A204.1 (cell line): ENCODE measurements around the gene GNG8.
"Not testable (repeated sequence)": the region's sequence is repeated elsewhere in the genome, so short reads cannot be mapped to it uniquely, and the experiment has no call there.

Experiments used
- FAIRE-seq: peaks from 2 replicates; lab custom pipeline; 2012; peaks lifted over from hg19 to GRCh38; lab: Jason Lieb, UNC

The GNG8 gene

DNA sequence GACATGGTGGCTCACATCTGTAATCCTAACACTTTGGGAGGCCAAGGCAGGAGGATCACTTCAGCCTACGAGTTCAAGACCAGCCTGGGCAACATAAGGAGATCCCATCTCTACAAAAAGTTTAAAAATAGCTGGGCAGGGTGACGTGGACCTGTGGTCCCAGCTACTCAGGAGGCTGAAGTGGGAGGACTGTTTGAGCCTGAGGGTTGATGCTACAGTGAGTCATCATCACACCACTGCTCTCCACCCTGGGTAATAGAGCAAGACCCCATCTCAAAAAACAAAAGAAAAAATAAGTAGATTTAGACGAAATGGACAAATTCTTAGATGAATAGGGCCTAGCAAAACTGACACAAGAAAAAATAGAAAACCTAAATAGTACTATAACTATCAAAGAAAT is 10.4 kb upstream of the GNG8 start:
- FAIRE-seq, result no peak

DNA sequence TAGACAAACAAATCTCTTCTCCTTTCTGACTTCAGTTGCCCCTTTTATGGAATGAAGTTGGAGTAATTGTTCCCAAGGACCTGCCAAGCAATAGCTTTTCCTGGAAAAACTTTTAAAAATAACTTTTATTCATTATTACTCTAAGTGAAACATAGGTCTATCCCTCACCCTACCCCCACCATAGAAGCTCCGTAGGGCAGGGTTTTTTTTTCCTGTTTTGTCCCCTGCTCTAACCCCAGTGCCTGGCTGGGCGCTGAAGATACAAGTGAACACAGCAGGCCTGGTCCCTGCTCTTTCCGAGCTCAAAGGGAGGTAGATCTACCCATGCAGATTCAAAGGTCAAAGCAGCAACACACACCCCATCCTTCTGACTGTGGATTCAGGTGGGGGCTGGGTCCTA is 8.7 kb upstream of the GNG8 start:
- FAIRE-seq, result no peak

DNA sequence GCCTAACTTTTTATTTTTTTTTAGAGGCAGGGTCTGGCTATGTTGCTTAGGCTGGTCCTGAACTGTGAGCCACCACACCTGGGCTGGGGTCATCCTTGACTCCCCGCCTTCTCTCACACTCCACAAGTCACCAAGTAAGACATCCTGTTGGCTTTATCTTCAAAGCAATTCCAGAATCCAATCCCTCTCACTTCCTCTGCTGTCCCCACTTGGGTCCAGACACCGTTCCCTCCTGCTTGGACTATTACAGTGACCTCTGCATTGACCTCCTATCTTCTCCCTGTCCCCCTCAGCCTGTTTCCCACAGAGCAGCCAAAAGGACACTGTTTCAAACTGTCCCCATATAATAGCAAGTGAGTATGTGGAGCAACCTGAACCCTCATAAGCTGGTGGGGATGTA is 4.7 kb upstream of the GNG8 start:
- FAIRE-seq, result no peak

DNA sequence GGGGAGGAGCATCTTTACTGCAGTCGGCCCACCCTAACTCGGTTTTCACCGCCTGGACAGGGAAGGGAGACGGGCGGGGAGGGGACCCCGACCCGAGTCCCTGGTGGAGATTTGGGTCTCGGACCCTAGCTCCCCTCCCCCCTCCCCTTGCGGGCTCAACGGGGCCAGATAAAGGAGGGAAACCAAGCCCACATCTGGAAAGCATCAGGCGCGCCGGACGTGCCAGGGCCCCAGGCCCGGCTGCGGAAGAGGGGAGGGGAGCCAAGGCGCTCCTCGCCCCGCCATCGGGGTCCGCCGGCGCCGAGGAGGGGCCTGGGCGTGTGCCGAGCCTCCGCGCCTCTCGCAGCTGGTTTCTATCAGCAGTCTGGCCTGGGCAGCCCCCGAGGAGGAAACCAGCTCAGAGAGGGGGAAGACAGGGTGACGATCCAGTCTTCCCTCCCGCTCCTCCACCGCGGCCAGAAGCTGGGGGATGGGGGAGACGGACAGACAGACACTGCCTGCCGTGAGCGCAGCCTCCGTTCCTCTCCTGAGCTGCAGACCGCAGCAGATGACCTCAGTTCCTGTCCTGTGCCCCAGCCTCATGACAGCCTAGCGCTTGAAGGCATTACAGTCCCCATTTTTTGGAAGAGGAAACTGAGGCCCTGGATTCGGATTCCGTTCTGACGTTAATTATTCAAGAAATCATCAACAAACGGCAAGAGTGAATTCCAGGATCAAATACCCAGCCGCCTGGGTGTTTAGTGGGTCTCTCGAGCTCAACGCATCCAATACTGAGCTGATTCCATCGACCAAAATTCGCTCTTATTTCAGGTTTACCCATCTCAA is 3.6 kb upstream of the GNG8 start:
- no peak for FAIRE-seq

GRCh38 chr19:46637224-46637623 is 1.2 kb upstream of the GNG8 start:
- FAIRE-seq, result no peak

- no peak for FAIRE-seq
Measured at GRCh38 chr19:46634656-46635218, 1.3 kb downstream of the GNG8 start.

- FAIRE-seq, result no peak
Measured at GRCh38 chr19:46634045-46634655, 1.9 kb downstream of the GNG8 start.

GRCh38 chr19:46633130-46633529 is 2.9 kb downstream of the GNG8 start:
- FAIRE-seq, result no peak

DNA sequence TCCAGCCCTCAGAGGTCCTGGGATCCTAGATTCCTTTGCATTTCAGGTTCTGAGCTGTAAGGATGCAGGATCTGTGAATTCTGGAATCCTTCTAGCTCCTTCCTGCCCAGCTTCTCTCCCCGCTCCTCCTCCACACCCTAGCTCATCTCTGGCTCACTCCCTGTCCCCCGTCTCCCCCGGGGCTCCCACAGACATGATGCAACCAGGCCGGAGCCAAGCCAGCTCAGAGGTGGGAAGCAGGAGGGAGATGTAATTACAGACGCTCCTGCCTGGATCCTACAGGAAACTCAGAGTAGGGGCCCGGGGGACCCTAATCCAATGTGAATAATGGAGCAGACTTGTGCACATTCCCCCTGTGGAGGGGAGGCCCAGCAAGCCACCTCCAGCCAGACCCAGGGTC is 4.5 kb downstream of the GNG8 start:
- no peak for FAIRE-seq

- no peak for FAIRE-seq
Measured at GRCh38 chr19:46630586-46631205, 5.3 kb downstream of the GNG8 start.

- FAIRE-seq, result no peak
Measured at GRCh38 chr19:46629546-46630025, 6.4 kb downstream of the GNG8 start.

GRCh38 chr19:46628970-46629369 is 7.0 kb downstream of the GNG8 start:
- FAIRE-seq, result not testable (repeated sequence)

GRCh38 chr19:46626446-46626845 is 9.6 kb downstream of the GNG8 start:
- no peak for FAIRE-seq

GRCh38 chr19:46625731-46626130 is 10.3 kb downstream of the GNG8 start:
- FAIRE-seq, result no peak

- FAIRE-seq, result no peak
Measured at GRCh38 chr19:46624958-46625661, 10.9 kb downstream of the GNG8 start, which contains the start of gene PTGIR. Gene PTGIR, minus strand, starts transcription at chr19:46625089. Its CDS starts 864 bp downstream, at chr19:46624225.

- no peak for FAIRE-seq
Measured at GRCh38 chr19:46623915-46624502, 12.0 kb downstream of the GNG8 start.

- FAIRE-seq, result no peak
Measured at GRCh38 chr19:46622118-46622446, 13.9 kb downstream of the GNG8 start.

DNA sequence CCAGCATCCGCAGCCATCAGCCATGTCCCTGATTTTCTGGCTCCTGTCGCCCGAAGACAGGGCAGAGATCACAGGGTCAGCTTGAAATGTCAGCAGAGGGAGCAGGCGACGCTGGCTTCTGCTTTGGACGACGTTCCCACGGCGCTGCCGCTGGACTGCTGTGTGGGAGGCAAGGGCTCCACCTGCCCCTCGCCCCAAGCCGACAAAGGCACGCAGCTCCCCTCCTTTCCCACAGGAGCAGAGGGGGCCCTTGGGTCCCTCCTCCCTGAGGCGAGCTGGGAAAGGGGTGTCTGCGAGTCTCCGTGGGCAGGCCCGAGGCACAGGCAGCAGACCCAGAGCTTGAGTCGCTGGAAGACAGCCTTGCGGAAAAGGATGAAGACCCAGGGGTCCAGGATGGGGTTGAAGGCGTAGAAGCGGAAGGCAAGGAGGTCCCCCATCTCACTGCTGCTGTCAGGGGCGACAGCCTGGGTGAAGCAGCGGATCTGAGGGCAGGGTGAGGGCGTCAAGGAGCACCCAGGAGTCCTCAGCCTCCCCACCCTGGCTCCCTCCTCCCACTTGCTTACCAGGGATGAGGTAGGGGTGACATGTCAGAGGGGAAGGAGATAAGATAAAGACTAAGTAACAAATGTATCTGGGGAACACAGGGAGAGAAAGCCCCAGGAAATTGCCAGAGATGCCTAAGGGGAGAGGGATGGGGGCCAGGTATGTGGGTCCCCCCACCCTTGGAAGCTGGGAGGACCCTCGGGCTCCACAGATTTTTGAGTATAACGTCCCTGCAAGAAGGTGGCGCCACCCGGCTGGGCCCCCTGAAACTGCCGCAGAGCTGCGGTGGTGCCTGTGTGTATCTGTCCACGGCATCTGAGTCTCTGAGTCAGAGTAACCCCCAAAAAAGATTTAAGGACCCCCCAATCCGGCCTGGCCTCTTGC is 14.5 kb downstream of the GNG8 start:
- FAIRE-seq, result no peak

GRCh38 chr19:46620716-46621115 is 15.3 kb downstream of the GNG8 start:
- FAIRE-seq, result no peak

DNA sequence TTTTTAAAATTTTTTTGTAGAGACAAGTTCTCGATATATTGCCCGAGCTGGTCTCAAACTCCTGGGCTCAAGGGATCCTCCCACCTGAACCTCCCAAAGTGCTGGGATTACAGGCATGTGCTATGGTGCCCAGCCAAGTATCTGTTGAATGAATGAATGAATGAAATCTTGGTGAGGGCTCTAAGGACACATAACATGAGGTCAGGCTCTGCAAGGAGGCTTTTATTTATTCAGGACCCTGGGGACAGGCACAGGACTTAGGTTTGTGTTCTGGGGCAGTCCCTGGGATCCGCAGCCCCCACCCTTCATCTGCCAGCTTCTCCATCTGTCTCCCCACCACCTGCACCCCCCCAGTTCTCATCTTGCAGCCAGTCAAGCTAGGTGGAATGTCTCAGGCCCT is 15.7 kb downstream of the GNG8 start:
- no peak for FAIRE-seq

GRCh38 chr19:46618670-46619231 is 17.3 kb downstream of the GNG8 start:
- no peak for FAIRE-seq
